ENCODE data around the gene ZNF821.

DNA sequence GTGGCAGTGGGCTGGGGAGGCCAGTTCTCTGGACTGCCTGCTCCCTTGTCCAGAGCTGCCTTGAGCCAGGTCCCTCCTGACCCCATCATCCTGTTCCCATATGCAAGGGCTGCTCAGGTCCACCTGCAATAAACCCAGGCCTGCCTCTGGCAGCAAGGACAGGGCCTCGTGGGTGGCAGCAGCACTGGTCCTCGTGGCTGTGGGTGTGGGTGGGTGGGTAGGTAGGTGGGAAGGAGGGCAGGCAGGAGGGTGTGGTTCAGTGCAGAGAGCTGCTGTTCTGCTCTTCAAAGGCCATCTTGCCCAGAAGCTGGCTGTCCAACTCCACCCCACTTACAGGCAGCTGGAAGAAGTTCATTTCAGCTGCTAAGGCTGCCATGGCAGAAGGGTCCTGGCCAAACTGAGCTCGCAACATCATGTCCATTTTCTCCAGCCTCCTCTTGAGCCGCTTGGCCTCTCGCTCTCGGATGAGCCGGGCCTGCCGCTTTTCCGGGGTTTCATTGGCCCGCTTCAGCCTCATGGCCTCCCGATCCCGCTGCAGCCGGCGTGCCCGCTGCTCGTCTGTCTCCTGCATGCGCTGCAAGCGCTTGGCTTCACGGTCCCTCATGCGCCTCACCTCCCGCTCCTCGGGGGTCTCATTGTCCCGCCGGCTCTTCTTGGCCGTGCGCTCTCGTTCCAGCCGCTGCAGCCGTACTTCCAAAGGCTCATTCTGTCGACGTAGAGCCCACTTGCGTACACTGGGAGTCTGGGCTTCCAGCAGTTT, 24.0 kb downstream of the ZNF821 start:
- no peak for TF ChIP-seq POLR2A (IDR thresholded peaks at IDR 0.05)
- TF ChIP-seq POLR2AphosphoS5 (IDR thresholded peaks at IDR 0.05), result no peak
- TF ChIP-seq, protein P1, sequence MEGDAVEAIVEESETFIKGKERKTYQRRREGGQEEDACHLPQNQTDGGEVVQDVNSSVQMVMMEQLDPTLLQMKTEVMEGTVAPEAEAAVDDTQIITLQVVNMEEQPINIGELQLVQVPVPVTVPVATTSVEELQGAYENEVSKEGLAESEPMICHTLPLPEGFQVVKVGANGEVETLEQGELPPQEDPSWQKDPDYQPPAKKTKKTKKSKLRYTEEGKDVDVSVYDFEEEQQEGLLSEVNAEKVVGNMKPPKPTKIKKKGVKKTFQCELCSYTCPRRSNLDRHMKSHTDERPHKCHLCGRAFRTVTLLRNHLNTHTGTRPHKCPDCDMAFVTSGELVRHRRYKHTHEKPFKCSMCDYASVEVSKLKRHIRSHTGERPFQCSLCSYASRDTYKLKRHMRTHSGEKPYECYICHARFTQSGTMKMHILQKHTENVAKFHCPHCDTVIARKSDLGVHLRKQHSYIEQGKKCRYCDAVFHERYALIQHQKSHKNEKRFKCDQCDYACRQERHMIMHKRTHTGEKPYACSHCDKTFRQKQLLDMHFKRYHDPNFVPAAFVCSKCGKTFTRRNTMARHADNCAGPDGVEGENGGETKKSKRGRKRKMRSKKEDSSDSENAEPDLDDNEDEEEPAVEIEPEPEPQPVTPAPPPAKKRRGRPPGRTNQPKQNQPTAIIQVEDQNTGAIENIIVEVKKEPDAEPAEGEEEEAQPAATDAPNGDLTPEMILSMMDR (IDR thresholded peaks at IDR 0.05), result no peak

Data from breast epithelium (tissue), 3 donors.